Prostate gland (tissue), 2 donors: ENCODE measurements around the gene LZTR1.

Source experiments
- CTCF ChIP-seq, 4 experiments: fragments of 200-600 bp in 2 of 4; fragments of 450-650 bp in 2 of 4; sonication (generic) in 2 of 4; IDR thresholded peaks; 1 replicate in 3 of 4; 2 replicates in 1 of 4; pipeline ENCODE4 v1.5.1; 2016 to 2019; ENCODE audit warnings: antibody characterized with exemption in 4 of 4, mild to moderate bottlenecking in 2 of 4, moderate library complexity in 2 of 4
- POLR2A ChIP-seq: fragments of 450-650 bp; IDR thresholded peaks from one replicate; pipeline ENCODE4 v1.6.1; 2016; ENCODE audit warnings: antibody characterized with exemption, mild to moderate bottlenecking

GRCh38 chr22:21016644-21017420 lies 34.7 kb downstream of the LZTR1 start:
- no peak for TF ChIP-seq POLR2A
- no peak for TF ChIP-seq CTCF (IDR thresholded peaks at IDR 0.05)
